IPS-11a (cell line): ENCODE results near the gene FBXO41.

Experiments
- H3K4me3 ChIP-seq: one replicate; pipeline ENCODE4 v1.5.1; 2013; ENCODE audit warnings: low read depth, low read length, control low read depth

FBXO41 gene

GRCh38 chr2:73250872-73251846, 33.1 kb downstream of the FBXO41 start:
- H3K4me3 ChIP-seq: no peak overlapping the region

GRCh38 chr2:73249636-73250035, 34.6 kb downstream of the FBXO41 start:
- H3K4me3 ChIP-seq: no peak overlapping the region

DNA sequence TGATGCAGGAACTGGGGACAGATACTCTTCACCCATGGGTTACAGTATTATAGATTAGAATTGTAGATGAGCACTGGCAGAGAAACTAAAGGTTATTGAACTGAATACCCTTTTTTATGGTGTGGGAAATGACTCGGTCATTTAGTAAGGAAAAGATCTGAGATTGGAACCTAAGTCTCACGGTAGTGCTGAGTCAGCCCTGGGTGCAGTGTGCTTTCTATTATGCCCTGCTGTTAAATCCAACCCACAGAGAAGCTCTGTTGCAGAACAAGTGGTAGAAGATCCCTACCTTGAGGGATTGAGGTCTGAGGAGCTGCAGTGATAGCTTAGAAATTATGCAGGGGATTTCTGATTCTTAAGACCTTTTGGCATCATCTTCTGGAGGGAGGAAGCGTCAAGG, 37.4 kb downstream of the FBXO41 start:
- no peak overlapping the region for H3K4me3 ChIP-seq

GRCh38 chr2:73244580-73244979, 39.7 kb downstream of the FBXO41 start:
- H3K4me3 ChIP-seq: no peak overlapping the region

DNA sequence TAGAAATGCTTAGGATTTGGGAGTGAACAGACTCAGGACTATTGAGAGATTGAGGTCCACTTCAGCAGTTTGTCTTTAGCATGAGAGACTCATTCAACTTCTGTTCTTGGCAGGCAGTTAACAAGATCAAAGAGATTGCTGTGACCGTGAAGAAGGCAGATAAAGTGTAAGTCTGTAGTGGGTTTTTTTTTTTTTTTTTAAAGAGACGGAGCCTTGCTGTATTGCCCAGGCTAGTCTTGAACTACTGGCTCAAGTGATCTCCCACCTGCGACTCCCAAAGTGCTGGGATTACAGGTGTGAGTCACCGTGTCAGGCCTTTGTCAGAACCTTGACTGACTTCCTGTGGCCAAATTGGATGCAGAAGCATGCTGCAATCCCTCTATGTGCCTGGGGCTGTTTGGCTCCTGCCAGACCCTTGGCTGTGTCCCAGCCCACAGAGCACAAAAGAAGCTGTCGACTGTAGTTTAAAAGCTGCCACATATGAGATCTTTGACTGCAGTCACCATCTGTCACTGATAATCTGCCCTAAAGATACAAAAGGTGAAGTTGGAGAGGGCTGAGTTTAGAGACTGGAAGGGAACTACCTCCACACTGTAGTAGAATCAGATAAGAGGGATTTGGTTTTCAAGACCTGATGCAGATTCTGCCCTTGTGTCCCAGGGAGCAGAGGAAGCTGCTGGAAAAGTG, 40.3 kb downstream of the FBXO41 start:
- H3K4me3 ChIP-seq: no peak overlapping the region

DNA sequence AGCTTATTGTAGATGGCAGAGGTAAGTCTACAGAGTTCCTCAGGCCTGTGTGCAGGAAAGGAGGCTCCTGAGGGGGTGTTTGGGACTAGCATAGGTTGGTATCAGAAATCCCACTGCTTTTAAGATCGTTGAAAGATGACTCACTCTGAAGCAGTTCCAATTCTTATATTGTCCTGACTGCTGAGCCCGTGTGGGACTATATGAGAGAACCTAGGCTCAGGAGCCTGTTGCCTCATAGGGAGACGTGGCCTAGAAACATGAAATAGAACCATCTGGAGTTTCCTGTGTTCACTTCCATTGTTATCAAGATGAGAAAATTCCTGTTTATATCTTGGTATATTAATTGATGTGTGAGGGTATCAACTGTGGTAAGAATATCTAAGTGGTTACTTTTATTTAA, 44.5 kb downstream of the FBXO41 start:
- no peak overlapping the region for H3K4me3 ChIP-seq

GRCh38 chr2:73238976-73239375, 45.3 kb downstream of the FBXO41 start:
- no peak overlapping the region for H3K4me3 ChIP-seq

DNA sequence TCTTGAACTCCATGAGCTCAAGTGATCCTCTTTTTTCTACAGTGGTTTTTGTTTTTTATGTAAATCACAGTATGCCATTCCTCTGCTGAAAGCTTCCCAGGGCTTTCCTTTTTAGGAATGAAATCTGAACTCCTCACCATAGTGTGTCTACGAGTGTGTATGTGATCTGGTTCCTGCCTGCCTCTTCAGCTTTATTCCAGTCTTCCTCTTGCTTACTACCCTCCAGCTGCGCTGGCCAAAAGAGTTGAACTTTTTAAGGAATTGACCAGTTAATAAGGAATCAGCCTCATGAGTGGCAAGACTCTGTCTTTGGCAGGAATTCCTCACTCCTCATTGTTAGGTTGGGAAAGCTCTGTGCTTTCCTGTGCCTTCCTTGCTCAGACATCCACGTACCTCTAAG, 46.1 kb downstream of the FBXO41 start:
- no peak overlapping the region for H3K4me3 ChIP-seq

- no peak overlapping the region for H3K4me3 ChIP-seq
Measured at GRCh38 chr2:73237168-73237567, 47.1 kb downstream of the FBXO41 start.

DNA sequence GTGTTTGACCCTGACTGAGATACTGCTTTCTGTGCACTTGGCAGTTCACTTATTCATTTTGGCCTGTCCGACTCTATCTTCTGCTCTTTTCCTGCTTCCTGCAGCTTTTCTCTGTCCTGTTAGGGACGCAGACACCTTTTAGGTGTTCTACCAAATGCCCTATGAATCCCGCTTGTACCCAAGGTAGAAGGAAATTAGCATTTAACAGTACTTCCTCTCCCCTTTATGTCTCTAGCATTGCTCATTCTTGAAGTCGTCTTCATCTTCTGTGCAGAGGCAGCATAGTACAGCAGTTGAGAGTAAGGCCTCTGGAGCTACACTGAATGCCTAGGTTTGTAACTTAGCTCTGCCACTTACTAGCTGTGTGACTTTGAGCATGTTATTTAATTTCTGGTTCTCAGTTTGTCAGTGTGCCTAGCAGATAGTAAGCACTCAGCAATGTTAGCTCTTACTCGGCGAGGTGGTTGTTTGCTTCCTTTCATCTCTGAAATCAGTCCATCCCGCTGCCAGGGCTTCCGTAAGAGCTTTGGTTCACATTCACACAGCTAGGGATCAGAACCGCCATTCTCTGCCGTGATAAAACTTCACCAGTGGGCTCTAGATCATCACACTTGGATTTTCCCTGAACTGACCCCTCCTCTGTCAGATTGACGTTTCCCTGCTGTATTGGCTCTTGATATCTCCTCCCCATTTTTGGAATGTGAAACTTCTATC, 48.8 kb downstream of the FBXO41 start:
- H3K4me3 ChIP-seq: peak overlapping the region; percentile 95

GRCh38 chr2:73233932-73234832, 50.1 kb downstream of the FBXO41 start, which contains the start of gene CCT7:
Gene CCT7, plus strand, starts transcription at chr2:73234308. Its CDS starts 71 bp downstream, at chr2:73234379.
- H3K4me3 ChIP-seq: peak within 1 kb of the TSS; percentile 95

DNA sequence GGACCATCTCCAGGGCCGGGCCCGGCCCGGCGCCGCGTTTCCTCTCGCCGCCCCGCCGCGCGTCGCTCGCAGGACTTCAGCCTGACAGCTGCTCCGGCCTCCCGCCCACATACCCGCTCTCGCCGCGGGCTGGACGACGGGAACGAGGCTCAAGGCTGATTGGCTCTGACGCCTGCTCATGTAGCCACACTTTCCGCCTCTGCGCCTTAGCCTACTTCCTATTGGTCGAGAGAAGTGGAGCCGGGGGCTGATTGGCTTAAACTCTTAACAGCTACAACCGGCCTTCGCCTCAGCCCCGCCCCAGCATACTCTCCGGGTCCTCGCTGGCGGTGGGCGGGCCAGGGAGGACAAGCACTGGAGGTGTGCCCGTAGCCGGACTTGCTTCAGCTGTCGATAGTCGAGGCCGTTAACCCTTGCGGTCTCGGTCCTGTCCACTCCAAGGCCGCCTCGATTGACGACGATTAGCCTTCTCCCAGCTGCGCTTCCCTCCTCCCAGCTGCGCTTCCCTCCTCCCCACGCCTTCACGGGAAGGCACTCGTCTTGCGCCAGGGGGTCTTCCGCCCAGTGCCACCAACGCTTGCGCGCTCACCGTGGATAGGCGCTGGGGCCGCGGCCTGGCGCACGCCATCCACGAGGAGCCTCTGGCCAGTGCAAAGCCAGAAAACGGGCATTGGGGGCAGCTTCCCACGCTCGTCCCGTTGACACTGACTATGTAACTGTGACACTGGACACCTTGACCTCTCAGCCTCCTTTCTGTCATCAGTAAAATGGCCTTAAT, 50.9 kb downstream of the FBXO41 start, which contains the start of gene PRADC1:
Gene PRADC1, minus strand, starts transcription at position 86 of the 778 bp plus-strand sequence. Its CDS starts 79 bp downstream, at position 7.
- peak within 1 kb of the TSS; percentile 95 for H3K4me3 ChIP-seq

- peak overlapping the region; percentile 66 for H3K4me3 ChIP-seq
Measured at GRCh38 chr2:73232403-73233153, 51.7 kb downstream of the FBXO41 start.

DNA sequence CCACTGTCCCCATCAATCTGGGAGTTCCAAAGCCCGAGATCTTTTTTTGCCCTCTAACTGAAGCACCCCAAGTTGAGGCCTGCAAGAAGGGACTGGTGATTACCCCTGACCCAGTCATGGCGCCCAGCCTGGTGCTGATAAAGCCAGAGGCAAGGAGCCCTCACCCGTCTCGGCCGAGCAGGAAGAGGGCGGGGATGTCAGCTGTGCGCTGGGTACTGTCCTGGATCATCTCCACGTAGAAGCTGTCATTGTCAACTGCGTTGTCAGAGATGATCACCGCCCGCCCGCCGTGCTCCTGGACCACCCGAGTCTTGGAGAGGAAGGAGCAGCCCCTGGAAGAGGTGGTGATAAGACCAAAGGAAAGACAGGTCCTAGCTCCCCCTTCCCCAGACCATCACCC, 55.6 kb downstream of the FBXO41 start:
- no peak overlapping the region for H3K4me3 ChIP-seq

DNA sequence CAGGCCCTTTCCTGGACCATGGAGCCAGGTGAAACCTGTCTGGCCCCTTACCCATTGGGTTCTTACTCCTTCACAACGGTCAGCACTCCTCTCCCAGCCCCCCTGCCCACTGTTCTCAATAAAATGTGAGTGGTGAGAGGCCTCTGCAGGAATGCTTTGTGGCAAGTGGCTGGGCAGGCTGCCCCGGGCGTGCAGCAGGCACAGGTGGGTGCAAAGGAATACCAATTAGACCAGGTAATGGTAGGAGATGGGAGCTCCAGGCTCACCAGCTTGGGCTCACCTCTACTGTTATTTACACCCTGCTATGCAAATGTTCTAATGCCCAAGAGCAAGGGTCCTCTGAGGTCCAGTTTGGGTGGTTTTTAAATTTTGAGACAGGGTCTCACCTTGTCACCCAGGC, 57.2 kb downstream of the FBXO41 start:
- no peak overlapping the region for H3K4me3 ChIP-seq

DNA sequence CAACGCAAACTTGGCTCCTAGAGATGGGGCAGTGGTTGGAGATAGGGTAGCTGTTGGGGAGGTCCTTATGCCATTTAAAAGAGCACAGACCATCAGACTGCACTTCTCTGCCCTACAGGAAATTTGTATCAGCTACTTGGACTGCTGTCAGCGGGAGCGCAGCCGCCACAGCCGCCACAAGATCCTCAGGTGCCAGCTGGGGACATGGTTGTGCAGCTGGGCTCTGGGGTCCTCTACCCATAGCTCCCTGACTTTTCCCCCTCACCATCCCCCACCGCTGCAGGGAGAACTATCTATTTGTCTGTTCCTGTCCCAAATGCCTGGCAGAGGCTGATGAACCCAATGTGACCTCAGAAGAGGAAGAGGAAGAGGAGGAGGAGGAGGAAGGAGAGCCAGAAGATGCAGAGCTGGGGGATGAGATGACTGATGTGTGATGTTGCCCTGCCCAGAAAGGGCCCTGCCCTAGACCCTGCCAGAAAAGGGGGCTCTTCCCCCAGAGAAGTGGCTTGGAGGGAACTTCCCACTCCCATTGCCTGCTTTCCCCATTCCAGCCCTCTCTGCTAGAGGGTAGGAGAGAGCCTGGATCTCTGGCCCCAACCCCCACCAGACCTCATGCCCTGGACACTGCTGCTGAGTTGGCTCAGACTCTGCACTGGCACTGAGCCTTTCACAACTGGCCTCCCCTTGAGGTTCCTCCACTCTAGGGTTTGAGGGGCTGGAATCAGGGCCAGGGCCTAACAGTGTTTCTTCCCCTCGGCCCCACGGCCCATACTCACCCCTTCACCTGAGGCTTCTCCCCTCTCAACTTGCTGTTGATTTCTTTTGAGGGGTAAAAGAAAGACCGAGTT, 58.5 kb downstream of the FBXO41 start:
- H3K4me3 ChIP-seq: no peak overlapping the region

GRCh38 chr2:73223821-73224220, 60.5 kb downstream of the FBXO41 start:
- H3K4me3 ChIP-seq: no peak overlapping the region

DNA sequence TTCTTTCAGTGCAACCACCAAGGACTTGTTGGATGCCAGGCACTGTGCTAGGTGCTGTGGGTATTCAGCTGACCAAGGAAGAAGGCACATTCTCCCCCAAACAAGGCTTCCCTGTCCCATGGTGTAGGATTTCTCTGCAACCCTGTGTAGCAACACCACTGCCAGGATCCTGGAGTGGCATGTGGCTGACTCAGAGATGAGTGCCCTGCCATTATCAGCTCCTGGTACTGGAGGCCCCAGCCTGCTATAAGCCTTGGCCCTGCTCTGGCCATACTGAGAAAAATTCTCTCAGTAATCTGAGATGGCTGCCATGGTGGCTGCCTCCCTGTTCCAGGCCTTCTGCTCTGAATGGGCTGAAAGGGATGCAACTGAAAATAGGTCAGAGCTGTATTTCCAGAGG, 66.0 kb downstream of the FBXO41 start:
- H3K4me3 ChIP-seq: no peak overlapping the region
